HepG2 (cell line): ENCODE data around the gene ACBD7. TPM values are rescaled to one million over a fixed set of nuclear protein-coding genes. Genes with fewer than 3 reads are reported as not detected.

Experiments
- EEA1 ChIP-seq: sonication (generic); formaldehyde crosslinking; IDR thresholded peaks from 2 replicates; pipeline ENCODE4 v1.5.1; 2020; ENCODE audit warnings: mild to moderate bottlenecking, missing genetic modification reagents, borderline replicate concordance
- ELF1 ChIP-seq: sonication (generic); formaldehyde crosslinking; IDR thresholded peaks from 2 replicates; pipeline ENCODE4 v1.4.0; 2020; ENCODE audit warnings: missing genetic modification reagents
- HOXA3 ChIP-seq: sonication (generic); formaldehyde crosslinking; IDR thresholded peaks from 2 replicates; pipeline ENCODE4 v1.5.0; 2020; ENCODE audit warnings: missing genetic modification reagents
- MYNN ChIP-seq: sonication (generic); formaldehyde crosslinking; IDR thresholded peaks from 2 replicates; pipeline ENCODE4 v1.4.0; 2020; ENCODE audit warnings: mild to moderate bottlenecking, low read depth, missing genetic modification reagents
- NFE2L1 ChIP-seq: sonication (generic); formaldehyde crosslinking; IDR thresholded peaks from 2 replicates; pipeline ENCODE4 v1.4.0; 2020; ENCODE audit warnings: missing genetic modification reagents, mild to moderate bottlenecking, borderline replicate concordance
- NONO ChIP-seq, 2 experiments: fragments of 450-650 bp in 1 of 2; sonication (generic) in 1 of 2; formaldehyde crosslinking in 1 of 2; IDR thresholded peaks in 1 of 2; conservative IDR thresholded peaks in 1 of 2; 2 replicates each; pipeline versions ENCODE4 v1.6.1 to v1.8.0; 2017 to 2022; ENCODE audit warnings: mild to moderate bottlenecking in 1 of 2, missing genetic modification reagents in 1 of 2, moderate library complexity in 1 of 2
- RFXAP ChIP-seq: sonication (generic); formaldehyde crosslinking; IDR thresholded peaks from 2 replicates; pipeline ENCODE4 v1.4.0; 2020; ENCODE audit warnings: missing genetic modification reagents, borderline replicate concordance
- SRSF4 ChIP-seq: fragments of 200-400 bp; formaldehyde crosslinking; IDR thresholded peaks from one replicate; pipeline ENCODE4 v1.6.1; 2018; ENCODE audit warnings: mild to moderate bottlenecking, low read depth, low read length, moderate library complexity; ENCODE audit not compliant: poor library complexity, severe bottlenecking
- ZFX ChIP-seq: sonication (generic); formaldehyde crosslinking; IDR thresholded peaks from 2 replicates; pipeline ENCODE4 v1.4.0; 2020; ENCODE audit warnings: mild to moderate bottlenecking, low read depth, missing genetic modification reagents, moderate library complexity
- ZNF274 ChIP-seq: sonication (generic); formaldehyde crosslinking; IDR thresholded peaks from 2 replicates; pipeline ENCODE4 v1.5.1; 2020; ENCODE audit warnings: mild to moderate bottlenecking, missing genetic modification reagents
- ZNF333 ChIP-seq: sonication (generic); formaldehyde crosslinking; IDR thresholded peaks from 2 replicates; pipeline ENCODE4 v1.4.0; 2020; ENCODE audit warnings: mild to moderate bottlenecking, missing genetic modification reagents, borderline replicate concordance
- ZNF558 ChIP-seq: sonication (generic); formaldehyde crosslinking; IDR thresholded peaks from 2 replicates; pipeline ENCODE4 v1.9.0; 2022; ENCODE audit warnings: mild to moderate bottlenecking, missing genetic modification reagents, borderline replicate concordance
- ZNF562 ChIP-seq: sonication (generic); formaldehyde crosslinking; IDR thresholded peaks from 2 replicates; pipeline ENCODE4 v1.8.0; 2022; ENCODE audit warnings: missing genetic modification reagents, borderline replicate concordance
- polyA plus RNA-seq, 8 experiments: library from polyadenylated mRNA; depleted of rRNA in 3 of 8; stranded (reverse) in 7 of 8; unstranded in 1 of 8; fragments of >200 nt; fragmentation: Illumina TruSeq in 4 of 8; extraction: Trizol in 4 of 8; gene quantifications; 2 replicates each; pipeline versions ENCODE4 v1.2.1 to v1.2.3, GENCODE V29; 2011 to 2016; ENCODE audit warnings: low read depth in 4 of 8, missing spikeins in 1 of 8, mixed read lengths in 1 of 8; ENCODE audit not compliant: insufficient read depth in 1 of 8
- total RNA-seq, 5 experiments: library from RNA; depleted of rRNA; stranded (reverse); fragments of >200 nt; fragmentation: Illumina TruSeq; extraction: Trizol; gene quantifications; 2 replicates each; pipeline ENCODE4 v1.2.3, GENCODE V29; 2016; ENCODE audit warnings: low read depth in 1 of 5
- TF ChIP-seq, protein P1 (sequence below): sonication (generic); formaldehyde crosslinking; IDR thresholded peaks from 2 replicates; pipeline ENCODE4 v1.4.0; 2020; ENCODE audit warnings: missing genetic modification reagents
- TF ChIP-seq, protein P2 (sequence below): conservative IDR thresholded peaks from 2 replicates; pipeline ENCODE4 v1.6.1; 2018; ENCODE audit warnings: missing genetic modification reagents

ACBD7 gene
- total and polyA plus RNA-seq, 2 of the 13 experiments (the other 11 are each of a cell fraction or from before 2014, with no cell fraction given): 1.4 to 2.6 TPM

- TF ChIP-seq ZNF274 (peak; percentile 96), ZNF558 (CRISPR knock-in tag) (peak; percentile 56; the same call in 1 of the 2 replicates), EEA1 (CRISPR knock-in tag) (peak; percentile 90; the same call in 1 of the 2 replicates), NFE2L1 (CRISPR knock-in tag) (0 out of 2 replicates have a peak, but pooled peaks have one; percentile 44), HOXA3 (CRISPR knock-in tag) (peak; percentile 66), NONO (IDR thresholded peaks at IDR 0.05) (no peak), NONO (CRISPR knock-in tag; conservative IDR thresholded peaks at IDR 0.05) (peak; percentile 97), ZNF333 (CRISPR knock-in tag) (peak; percentile 85; the same call in 1 of the 2 replicates), ZFX (CRISPR knock-in tag) (peak; percentile 98), RFXAP (CRISPR knock-in tag) (peak; percentile 70), ELF1 (CRISPR knock-in tag) (peak; percentile 62; the same call in 1 of the 2 replicates), MYNN (CRISPR knock-in tag) (no peak), ZNF562 (CRISPR knock-in tag) (peak; percentile 45; the same call in 1 of the 2 replicates), SRSF4 (no peak)
- TF ChIP-seq, protein P1, sequence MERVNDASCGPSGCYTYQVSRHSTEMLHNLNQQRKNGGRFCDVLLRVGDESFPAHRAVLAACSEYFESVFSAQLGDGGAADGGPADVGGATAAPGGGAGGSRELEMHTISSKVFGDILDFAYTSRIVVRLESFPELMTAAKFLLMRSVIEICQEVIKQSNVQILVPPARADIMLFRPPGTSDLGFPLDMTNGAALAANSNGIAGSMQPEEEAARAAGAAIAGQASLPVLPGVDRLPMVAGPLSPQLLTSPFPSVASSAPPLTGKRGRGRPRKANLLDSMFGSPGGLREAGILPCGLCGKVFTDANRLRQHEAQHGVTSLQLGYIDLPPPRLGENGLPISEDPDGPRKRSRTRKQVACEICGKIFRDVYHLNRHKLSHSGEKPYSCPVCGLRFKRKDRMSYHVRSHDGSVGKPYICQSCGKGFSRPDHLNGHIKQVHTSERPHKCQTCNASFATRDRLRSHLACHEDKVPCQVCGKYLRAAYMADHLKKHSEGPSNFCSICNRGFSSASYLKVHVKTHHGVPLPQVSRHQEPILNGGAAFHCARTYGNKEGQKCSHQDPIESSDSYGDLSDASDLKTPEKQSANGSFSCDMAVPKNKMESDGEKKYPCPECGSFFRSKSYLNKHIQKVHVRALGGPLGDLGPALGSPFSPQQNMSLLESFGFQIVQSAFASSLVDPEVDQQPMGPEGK (CRISPR knock-in tag): peak; percentile 70
- TF ChIP-seq, protein P2, sequence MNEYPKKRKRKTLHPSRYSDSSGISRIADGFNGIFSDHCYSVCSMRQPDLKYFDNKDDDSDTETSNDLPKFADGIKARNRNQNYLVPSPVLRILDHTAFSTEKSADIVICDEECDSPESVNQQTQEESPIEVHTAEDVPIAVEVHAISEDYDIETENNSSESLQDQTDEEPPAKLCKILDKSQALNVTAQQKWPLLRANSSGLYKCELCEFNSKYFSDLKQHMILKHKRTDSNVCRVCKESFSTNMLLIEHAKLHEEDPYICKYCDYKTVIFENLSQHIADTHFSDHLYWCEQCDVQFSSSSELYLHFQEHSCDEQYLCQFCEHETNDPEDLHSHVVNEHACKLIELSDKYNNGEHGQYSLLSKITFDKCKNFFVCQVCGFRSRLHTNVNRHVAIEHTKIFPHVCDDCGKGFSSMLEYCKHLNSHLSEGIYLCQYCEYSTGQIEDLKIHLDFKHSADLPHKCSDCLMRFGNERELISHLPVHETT (CRISPR knock-in tag): peak; percentile 87
Observed at GRCh38 chr10:15097011-15097812, 8.6 kb upstream of the ACBD7 start, which contains the start of gene RPP38 (continued).
